Measurements from ENCODE around the gene FGGY. TPM values are rescaled to one million over a fixed set of nuclear protein-coding genes. Genes with fewer than 3 reads are reported as not detected.

Gene FGGY
- total RNA-seq, 1 experiment from 2014 or later = 12.0 TPM

- TF ChIP-seq USF1 (CRISPR knock-in tag; IDR thresholded peaks at IDR 0.05) = no peak
- no peak for TF ChIP-seq CDX4 (CRISPR knock-in tag; IDR thresholded peaks at IDR 0.05; ENCODE audit: borderline replicate concordance)
Observed at GRCh38 chr1:59755069-59755685, 458.3 kb downstream of the FGGY start (continued).

GRCh38 chr1:59757197-59757747 is 460.4 kb downstream of the FGGY start:
- Mint-ChIP-seq H3K4me1 (peaks cover 4% of the 10 kb centered on the region; the same call in 1 of the 2 replicates), H3K27ac (no peak overlapping the region), H3K27me3 (ENCODE audit: low read depth) (0 out of 2 replicates have a peak, but pooled peaks cover 6% of the 10 kb centered on the region), H3K4me3 (no peak overlapping the region), H3K36me3 (no peaks in the 10 kb centered on the region), H3K9me3 (no peaks in the 10 kb centered on the region)
- ChIA-PET CTCF (no interaction called here), POLR2A (interaction anchor here (0.6 kb wide), 1 partner anchor 16 kb away, joined by 4 read pairs; no protein-coding TSS in a partner anchor)
- ATAC-seq (no peak), DNase-seq (ENCODE audit: low spot score) (no peak)
- TF ChIP-seq STAT6 (CRISPR knock-in tag; conservative IDR thresholded peaks at IDR 0.05; ENCODE audit: low read depth) (no peak), ZBTB43 (CRISPR knock-in tag; IDR thresholded peaks at IDR 0.05) (no peak), MXD4 (CRISPR knock-in tag; IDR thresholded peaks at IDR 0.05; ENCODE audit: borderline replicate concordance) (no peak), NFYB (CRISPR knock-in tag; conservative IDR thresholded peaks at IDR 0.05; ENCODE audit: low read depth) (no peak), ZNF512 (CRISPR knock-in tag; IDR thresholded peaks at IDR 0.05; ENCODE audit: borderline replicate concordance) (no peak), TP53 (CRISPR knock-in tag; IDR thresholded peaks at IDR 0.05) (no peak), FOXP4 (CRISPR knock-in tag; IDR thresholded peaks at IDR 0.05) (no peak), AFF4 (CRISPR knock-in tag; IDR thresholded peaks at IDR 0.05; ENCODE audit: borderline replicate concordance) (no peak), ZNF263 (CRISPR knock-in tag; IDR thresholded peaks at IDR 0.05; ENCODE audit: low read depth) (no peak), ZNF232 (CRISPR knock-in tag; IDR thresholded peaks at IDR 0.05) (no peak), JUN (CRISPR knock-in tag; IDR thresholded peaks at IDR 0.05) (no peak), OVOL2 (CRISPR knock-in tag; IDR thresholded peaks at IDR 0.05; ENCODE audit: borderline replicate concordance) (no peak), SMAD3 (CRISPR knock-in tag; IDR thresholded peaks at IDR 0.05; ENCODE audit: borderline replicate concordance) (no peak), TCF7 (CRISPR knock-in tag; IDR thresholded peaks at IDR 0.05; ENCODE audit: low read depth) (no peak), MLX (CRISPR knock-in tag; IDR thresholded peaks at IDR 0.05) (no peak)

All from WTC11 (cell line).